ENCODE results near the gene ASB18.

GRCh38 chr2:236223675-236224074 lies 40.5 kb downstream of the ASB18 start:
- TF ChIP-seq JDP2 (CRISPR knock-in tag; IDR thresholded peaks at IDR 0.05; ENCODE audit: borderline replicate concordance), result no peak
- no peak for TF ChIP-seq ZFP36L1 (CRISPR knock-in tag; IDR thresholded peaks at IDR 0.05)
- no peak for TF ChIP-seq ZNF331 (CRISPR knock-in tag; IDR thresholded peaks at IDR 0.05)
- TF ChIP-seq MEIS1 (CRISPR knock-in tag; IDR thresholded peaks at IDR 0.05; ENCODE audit: borderline replicate concordance), result no peak
- TF ChIP-seq ZNF407 (CRISPR knock-in tag; IDR thresholded peaks at IDR 0.05; ENCODE audit: not compliant biosample characterization), result no peak
